SK-N-MC (cell line): Measurements from ENCODE around the gene HNRNPUL2.

Source experiments
- FOXP2 ChIP-seq: optimal IDR thresholded peaks from 2 replicates; pipeline ENCODE3; 2011; ENCODE audit warnings: mild to moderate bottlenecking, moderate library complexity; ENCODE audit not compliant: insufficient read depth; ENCODE audit errors: extremely low read length, control extremely low read depth
- POLR2AphosphoS5 ChIP-seq: IDR thresholded peaks from 2 replicates; pipeline ENCODE4 v1.6.1; 2012; ENCODE audit warnings: mild to moderate bottlenecking, low read depth, low read length, borderline replicate concordance

GRCh38 chr11:62752994-62753735 is 25.9 kb upstream of the HNRNPUL2 start:
- TF ChIP-seq POLR2AphosphoS5 (no peak), FOXP2 (no peak)
